Effector CD8-positive, alpha-beta T cell (primary cell): Measurements from ENCODE around the gene NPS.

Experiments used
- DNase-seq: peaks from one replicate; lab custom pipeline; 2025; lab: John Stamatoyannopoulos, UW

NPS gene

DNA sequence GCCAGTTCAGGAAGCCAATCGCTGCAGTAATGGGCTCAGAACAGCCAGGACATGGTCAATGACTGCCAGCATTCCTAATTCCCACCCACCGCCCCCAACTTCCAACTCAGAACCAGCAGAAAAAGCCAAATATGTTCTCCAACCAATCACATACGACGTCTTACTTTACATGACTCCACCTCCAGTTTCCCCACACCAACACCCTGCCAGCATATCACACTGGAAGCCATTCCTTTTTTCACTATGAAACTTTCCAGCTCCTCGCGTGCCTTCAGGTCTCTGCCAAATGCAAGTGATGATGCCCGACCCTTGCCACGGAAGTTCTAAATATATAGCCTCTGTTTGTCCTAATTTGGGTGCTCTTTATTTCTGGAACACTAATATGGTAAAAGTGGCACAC lies 12.5 kb downstream of the NPS start:
- no peak for DNase-seq

DNA sequence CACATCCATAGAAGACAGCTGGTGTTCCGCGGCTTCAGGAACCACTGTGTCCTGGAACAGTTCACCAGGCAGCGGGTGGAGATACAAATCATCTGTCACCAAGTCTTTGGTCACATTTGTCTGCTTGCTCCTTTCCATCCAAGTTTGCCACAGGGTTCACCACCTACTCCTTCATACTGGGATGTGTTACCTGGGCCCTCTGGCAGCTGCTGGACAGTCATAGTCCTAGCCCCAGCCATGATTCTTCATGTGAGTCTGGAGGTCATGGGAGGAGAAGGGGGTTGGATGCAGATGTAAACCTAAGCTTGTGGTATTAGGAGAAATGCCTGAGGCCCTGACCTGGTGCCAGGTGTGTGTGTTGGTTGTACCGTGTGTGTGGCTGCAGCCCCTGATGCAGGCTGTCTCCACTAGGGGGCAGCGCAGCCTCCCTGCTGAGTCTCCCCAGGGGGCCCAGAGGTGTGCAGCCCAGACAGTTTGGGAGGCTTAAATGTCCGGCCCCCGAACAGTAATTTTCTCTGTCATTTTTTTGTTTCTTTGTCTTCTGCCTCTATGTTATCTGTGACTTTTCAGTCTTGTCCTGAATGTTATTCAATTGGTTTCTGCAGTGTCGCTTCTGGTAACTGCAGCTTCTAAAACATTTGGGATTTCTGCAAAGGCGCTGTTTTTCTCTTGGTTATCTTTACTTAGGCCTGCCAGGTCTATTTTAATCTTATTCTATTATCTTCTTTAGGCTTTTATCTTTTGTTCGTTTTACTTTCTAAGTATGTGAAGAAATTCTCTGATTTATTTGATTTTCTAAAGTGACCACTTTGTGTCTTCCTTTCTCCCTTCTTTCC lies 14.8 kb downstream of the NPS start:
- no peak for DNase-seq

DNA sequence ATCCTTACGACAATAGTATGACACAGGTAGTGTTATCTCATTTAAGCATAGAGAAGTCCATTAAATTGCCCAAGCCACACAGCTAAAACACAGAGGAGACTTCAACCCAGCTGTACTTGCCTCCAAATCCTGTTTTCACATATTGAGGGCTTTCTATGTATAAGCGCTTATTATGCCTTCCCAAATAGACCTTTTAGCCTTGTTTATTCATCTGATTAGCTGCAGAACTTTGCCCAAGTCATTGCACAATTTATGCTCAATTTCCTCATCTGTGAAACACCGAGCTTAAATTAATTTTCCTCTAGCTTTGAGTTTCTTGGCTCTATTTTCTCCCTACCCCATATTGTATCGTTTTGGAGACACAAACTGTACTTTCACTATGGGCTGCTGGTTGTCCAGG lies 15.5 kb downstream of the NPS start:
- DNase-seq, result no peak

DNA sequence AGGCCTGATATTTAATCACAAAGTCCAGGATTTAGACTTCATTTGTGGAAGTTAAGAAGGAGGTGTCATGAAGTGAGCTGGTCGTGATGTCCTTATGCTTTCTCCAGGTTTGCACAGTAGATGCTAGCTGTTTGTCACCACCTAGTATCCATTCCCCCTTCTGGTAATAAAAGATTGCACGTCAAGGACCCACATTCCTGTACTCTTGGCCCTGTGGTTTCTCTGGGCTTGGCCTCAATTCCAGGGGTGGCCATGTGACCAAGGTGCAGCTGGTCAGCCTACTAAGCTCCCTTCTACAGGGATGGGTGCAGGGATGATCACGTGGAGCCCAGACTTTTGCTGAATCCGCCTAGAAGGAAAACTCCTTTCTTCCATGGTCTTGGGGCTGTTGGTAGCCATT lies 16.5 kb downstream of the NPS start:
- DNase-seq, result no peak

DNA sequence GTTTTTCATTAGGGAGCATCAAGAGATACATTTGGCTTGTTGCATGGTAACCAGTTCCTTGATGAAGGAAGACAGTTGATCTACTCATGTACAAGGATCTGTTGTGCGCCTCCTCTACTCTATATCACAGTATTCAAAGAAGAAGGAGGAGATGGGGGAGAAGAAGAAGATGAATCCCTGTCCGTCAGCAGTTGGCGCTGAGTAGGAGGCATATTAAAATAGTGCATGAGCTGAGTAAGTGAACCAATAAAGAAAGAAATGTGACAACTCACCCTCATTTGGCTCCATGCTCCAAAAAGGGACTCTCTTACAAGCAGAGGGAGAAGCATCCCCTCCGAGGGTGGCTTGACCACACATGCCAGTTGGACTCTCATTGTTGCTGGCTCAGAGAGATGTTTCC lies 20.1 kb downstream of the NPS start:
- DNase-seq, result no peak

DNA sequence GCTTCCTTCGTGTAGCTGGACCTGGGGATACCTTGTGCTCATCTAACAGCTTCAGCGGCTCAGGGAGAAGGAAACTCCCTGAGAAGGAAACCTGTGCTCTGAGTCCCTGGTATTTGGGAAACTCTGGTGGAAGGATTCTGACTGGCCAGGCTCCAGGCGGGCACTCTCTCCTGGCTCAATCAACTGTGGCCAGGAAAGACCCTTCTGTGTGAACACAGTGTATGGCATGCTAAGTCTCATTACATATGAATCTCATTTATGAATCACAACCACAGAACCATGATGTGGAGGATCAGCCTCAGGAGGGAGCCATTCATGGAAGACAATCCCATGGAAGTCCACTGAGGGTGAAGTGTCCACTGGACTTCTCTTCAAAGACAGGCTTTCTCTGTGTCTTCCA lies 20.9 kb downstream of the NPS start:
- no peak for DNase-seq

DNA sequence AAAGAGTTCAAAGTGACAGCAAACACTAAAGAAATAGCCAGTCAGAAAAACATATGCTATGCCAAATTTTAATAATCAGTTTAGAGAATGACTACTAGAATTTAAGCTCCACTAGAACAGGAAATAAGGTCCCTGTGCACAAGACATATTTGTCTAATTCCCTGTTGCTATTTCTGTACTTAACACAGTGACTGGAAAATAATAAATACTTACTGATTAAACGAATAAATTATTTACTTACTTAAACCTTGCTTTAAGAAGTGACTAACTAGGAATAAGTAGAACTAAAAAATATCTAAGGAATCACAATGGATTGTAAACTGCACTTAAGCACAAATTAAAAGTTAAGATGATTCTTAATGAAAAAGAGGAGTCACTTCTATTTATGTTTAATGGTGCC lies 22.3 kb downstream of the NPS start:
- no peak for DNase-seq

DNA sequence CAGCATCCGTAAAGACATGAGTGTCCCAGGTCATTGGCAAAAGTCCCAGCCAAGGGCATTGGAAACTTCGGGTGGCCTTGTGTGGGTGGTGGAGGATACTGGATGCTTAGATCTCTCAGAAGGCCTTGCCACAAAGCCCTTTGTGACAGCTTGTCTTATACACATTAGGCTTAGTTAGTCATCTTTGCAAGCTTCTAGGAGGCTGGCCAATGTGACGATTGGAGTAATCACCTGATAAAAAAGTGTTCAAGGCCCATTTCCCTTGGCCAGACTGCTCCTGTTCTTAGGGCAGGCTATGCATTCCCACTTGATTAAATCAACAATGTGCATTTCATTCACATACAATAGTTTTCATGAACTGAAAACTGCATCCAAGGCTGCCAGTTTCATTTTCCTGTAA lies 26.9 kb downstream of the NPS start:
- DNase-seq, result no peak

DNA sequence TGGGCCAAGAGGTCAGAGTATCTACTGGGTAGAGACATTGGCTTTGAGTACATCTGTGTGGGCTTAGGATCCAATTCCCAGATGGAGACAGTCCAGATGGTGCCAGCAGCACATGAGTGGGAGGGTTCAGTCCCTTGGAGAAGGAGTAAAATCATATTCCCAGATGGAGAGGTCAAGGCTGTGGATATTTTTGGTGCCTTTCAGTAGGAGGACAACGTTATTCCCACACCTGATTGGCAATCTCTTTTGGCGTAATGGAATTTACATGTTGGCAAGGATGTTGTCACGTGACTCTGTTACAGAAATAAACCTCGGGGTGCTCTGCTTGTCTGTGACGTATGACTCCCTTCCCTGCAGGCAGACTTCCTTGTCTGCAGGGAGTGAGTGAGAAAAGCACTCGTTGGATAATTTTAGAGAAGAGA lies 27.6 kb downstream of the NPS start:
- no peak for DNase-seq

DNA sequence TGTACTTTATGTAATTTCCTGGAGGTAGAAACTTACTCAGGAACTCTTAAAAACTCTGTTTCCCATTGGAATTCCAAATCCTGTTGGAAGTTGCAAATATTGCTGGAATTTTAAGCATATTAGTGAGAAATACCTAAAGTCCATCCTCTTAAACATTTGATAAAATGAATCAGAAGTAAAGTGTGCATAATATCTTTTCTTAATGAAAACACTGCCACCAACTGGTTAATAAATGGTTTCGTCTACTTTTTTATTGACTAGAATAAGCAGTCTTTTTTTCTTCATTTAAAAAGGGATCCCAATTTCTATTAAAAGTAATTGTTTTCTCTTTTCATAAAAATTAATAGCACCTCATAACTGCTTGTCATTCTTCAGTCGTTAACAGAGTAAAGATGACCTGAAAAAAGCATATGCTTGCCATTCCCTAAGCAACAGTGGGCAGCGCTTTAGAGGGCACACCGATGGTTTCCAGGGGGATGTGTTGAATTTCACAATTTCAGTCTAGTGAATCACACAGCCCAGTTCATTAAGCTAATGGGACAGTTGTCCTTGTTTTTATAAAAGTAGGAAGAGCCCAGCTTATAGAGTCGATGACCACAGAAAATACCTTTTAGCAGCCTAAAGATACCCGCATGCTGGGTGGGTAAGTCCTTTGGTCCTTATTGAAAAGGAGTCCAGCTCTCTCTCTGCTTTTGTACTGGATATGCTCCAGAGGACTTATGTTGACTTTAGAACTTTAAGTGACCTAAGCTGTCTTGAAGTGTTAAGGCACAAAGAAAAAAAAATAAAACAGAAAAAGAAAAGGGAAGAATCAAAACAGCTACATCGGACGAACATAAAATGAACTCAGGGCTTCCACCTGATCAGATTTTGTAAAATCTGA lies 28.5 kb downstream of the NPS start:
- no peak for DNase-seq

DNA sequence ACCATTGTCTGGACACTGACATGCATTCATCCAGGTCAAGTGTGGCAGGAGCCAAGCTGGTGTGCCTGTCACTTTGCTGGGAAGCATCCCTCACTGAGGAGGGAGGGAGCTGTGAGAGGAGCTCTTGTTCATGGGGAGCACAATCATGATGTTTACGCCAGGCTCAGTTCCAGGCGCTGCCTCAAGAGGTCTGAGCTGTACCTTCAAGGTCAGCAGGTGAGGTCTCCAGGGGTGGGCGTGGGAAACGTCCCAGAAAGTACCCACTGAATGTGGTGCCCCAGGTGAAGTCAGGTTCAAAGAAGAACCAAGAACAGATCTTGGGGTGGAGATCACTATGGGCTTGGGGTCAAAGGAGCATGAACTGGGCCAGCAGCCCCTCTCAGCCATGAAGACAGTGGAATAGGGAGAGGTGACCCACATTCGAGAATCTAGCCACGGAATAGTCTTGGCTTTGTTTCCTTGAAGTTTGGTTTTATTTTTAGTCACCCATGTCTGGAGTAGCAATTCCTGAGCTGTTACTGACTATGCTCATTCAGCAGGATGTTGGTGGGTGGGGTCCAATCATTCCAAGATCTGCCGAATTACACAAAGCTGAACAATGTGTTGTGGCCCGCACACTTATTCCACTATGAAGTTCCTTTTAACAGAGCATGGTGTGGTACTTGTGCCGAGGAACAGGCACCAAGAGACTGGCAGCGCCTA lies 29.3 kb downstream of the NPS start:
- no peak for DNase-seq

DNA sequence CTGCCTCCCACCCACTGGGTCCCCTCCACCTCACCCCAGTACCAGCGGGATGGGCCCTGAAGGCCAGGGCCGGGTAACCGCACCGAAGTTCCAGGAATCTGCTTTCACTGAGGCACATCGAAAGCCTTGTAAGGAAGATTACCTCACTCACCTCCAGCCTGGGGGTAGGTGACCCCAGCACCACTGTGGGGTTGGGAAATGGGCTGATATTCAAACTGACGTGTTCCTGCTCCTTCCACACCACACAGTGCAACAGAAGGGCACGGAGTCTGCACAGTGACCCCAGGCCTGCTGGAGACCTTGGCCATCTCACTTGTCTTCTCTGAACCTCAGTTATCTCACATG lies 29.8 kb downstream of the NPS start:
- no peak for DNase-seq

DNA sequence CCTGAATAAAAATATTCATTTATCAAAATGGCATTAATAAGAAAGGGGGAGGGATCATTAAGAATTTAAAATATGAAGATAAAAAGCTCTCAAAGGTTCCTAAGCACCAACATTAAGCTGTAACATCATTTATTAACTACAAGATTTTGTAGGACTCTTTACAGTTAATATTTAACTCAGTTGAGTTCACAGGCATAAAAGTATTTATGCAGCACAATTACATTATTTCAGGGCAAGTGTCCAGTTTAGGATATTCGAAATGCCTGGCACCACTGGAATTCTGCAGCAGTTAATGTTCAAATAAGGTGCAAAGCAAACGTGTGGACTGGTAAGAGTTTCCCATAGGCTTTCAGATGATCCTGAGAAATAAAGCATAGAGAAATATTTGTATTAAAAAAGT lies 30.5 kb downstream of the NPS start:
- DNase-seq, result no peak

DNA sequence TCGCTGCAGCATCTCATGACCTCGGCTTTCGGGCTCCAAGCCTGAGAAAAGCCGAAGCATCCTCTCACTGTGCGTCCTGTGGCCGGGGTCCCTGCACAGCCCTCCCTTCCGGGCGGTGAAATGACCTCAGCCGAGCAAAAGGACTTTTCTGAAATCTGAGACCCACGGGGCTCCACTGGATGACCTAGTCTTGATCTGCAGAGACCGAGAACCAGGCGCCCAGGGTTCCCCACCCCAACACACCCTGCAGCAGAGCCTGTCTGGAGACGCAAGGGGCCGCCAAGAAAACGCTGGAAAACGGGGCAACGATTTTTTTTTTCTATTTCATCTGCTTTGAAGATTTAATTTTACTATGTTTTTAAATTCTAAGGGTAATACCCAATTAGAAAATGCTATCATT lies 31.7 kb downstream of the NPS start:
- no peak for DNase-seq

DNA sequence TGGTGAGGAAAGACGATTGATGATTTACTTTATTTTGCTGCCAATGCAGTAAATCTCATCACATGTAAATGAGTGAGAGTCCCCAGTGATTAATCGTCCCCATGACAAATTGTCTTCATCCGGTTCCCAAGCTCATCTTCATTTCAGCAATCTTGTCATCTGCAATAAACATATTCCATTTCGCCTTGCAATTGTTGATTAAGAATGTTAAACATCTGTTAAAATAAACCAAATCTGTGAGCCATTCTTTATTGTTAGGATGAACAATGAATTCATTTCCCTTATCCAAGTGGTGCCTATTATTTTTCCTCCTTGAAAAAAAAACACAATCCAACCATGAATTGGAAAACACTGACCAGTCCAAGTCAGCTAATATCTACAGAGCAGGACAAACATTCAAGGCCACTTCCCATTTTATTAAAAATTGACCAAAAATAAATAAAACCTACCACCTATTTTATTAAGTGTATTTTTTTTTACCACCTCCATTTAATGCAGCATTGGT lies 36.5 kb downstream of the NPS start:
- DNase-seq, result no peak

DNA sequence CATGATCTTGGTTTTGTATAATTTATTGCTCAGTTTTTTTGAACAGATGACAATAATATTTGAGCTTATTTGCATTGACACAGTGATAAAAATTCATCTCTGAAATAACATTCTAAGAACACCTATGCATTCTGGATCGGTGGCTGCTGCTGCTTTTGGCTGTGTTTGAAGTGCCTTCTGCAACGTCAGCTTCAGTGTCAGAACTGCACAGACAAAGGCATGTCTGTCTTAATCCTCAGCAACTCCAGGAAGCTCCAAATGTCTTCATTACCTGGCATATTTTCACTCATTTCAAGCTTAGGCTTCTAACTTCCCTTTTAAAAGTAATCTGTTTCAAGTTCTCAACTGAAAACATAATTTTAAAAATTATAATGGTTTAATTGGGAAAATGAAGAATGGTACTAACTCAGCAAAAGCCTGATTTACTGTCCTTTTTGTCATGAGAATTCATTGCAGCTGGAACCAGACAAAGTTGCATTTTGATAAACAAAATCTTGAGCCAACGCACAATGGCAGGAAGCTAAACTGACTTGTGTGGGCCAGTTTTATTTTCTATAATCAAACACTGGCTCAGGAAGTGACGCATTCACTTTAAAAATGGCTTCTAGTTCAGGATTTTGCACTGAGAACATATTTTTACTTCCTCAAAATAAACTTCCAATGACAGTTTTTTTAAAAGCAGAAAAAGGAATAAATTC lies 38.7 kb downstream of the NPS start:
- no peak for DNase-seq

DNA sequence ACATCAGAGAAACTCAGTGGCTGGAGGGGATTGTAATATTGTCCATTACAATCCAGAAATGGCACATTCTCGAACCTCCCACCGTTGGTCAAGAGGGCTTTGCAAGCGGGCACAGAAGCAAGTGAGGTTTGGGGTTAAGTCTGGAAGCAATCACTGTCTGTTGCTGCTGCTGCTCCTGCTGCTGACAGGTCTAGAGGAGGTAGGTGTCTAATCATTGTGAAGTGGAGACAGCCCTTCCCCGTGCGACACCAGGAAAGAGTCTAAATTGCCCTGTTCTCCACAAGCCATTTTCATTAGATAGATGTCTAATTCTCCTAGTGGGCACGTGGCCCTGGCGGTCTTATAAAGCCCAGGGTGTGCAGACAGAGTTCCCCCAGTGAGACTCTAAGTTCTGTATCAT lies 43.5 kb downstream of the NPS start:
- no peak for DNase-seq

DNA sequence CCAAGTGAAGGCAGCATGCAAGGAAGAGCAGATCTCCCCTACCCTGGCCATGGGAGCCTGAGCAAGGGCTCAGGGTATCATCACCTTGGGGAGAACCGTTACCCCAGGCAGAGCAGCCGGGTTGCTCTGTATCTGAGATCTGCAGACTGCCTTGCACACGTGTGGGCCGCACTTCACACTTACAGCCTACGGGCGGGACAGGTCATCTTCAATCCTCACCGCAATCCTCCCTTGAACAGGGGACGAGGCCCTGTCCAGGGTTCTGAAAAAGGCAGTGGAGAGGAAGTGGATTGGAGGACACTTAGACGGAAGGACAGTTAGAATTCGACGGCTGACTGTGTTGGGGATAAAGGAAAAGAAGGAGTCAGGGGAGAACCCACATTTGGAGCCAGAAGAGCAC lies 51.4 kb downstream of the NPS start:
- DNase-seq, result no peak
